H9 (cell line): ENCODE measurements around the gene CPLX1. TPM values are rescaled to one million over a fixed set of nuclear protein-coding genes. Genes with fewer than 3 reads are reported as not detected.
A peak's percentile ranks its signal among the peaks of the same experiment; 100 is the strongest.

ENCODE experiments used
- DNase-seq: peaks from one replicate; pipeline ENCODE4 v3.0.0-alpha.2; 2017
- H2AFZ ChIP-seq: one replicate; pipeline ENCODE4 v1.6.1; 2013; ENCODE audit warnings: mild to moderate bottlenecking, low read length, control low read depth, moderate library complexity
- H2AK5ac ChIP-seq: 2 replicates; pipeline ENCODE4 v1.6.1; 2013; ENCODE audit warnings: low read length, control low read depth, mixed read lengths; ENCODE audit not compliant: insufficient read length
- H2BK120ac ChIP-seq: one replicate; pipeline ENCODE4 v1.6.1; 2013; ENCODE audit warnings: low read depth, mild to moderate bottlenecking, low read length, control low read depth, inconsistent platforms; ENCODE audit not compliant: poor library complexity, severe bottlenecking
- H2BK12ac ChIP-seq: 2 replicates; pipeline ENCODE4 v1.6.1; 2013; ENCODE audit warnings: low read length, control low read depth, mixed read lengths, low read depth; ENCODE audit not compliant: insufficient read length
- H2BK15ac ChIP-seq: 2 replicates; pipeline ENCODE4 v1.6.1; 2013; ENCODE audit warnings: low read depth, low read length, control low read depth
- H2BK20ac ChIP-seq: one replicate; pipeline ENCODE4 v1.6.1; 2013; ENCODE audit warnings: low read depth, mild to moderate bottlenecking, low read length, control low read depth, inconsistent platforms; ENCODE audit not compliant: poor library complexity, severe bottlenecking
- H2BK5ac ChIP-seq: 2 replicates; pipeline ENCODE4 v1.6.1; 2013; ENCODE audit warnings: low read length, control low read depth, mixed read lengths; ENCODE audit not compliant: insufficient read length
- H3K14ac ChIP-seq: 2 replicates; pipeline ENCODE4 v1.6.1; 2013; ENCODE audit warnings: low read length, control low read depth; ENCODE audit not compliant: insufficient read depth
- H3K18ac ChIP-seq: 2 replicates; pipeline ENCODE4 v1.6.1; 2013; ENCODE audit warnings: low read depth, mild to moderate bottlenecking, mixed read lengths, low read length, control low read depth; ENCODE audit not compliant: insufficient read length
- H3K23ac ChIP-seq: 2 replicates; pipeline ENCODE4 v1.6.1; 2013; ENCODE audit warnings: low read length, control low read depth, mixed read lengths, low read depth; ENCODE audit not compliant: insufficient read length
- H3K23me2 ChIP-seq: 2 replicates; pipeline ENCODE4 v1.6.1; 2013; ENCODE audit warnings: low read depth, mild to moderate bottlenecking, mixed read lengths, low read length, control low read depth; ENCODE audit not compliant: insufficient read length, poor library complexity, severe bottlenecking
- H3K27ac ChIP-seq: 2 replicates; pipeline ENCODE4 v1.5.1; 2013; ENCODE audit warnings: low read length, control low read depth, mixed read lengths, low read depth; ENCODE audit not compliant: insufficient read length
- H3K27me3 ChIP-seq: 2 replicates; pipeline ENCODE4 v1.6.1; 2013; ENCODE audit warnings: low read length, control low read depth, inconsistent platforms; ENCODE audit not compliant: insufficient read depth
- H3K4ac ChIP-seq: 2 replicates; pipeline ENCODE4 v1.6.1; 2013; ENCODE audit warnings: low read depth, mild to moderate bottlenecking, control low read depth, inconsistent platforms, low read length, moderate library complexity
- H3K4me1 ChIP-seq: 2 replicates; pipeline ENCODE4 v1.6.1; 2013; ENCODE audit warnings: low read length, control low read depth, inconsistent platforms; ENCODE audit not compliant: insufficient read depth
- H3K4me2 ChIP-seq: 2 replicates; pipeline ENCODE4 v1.6.1; 2013; ENCODE audit warnings: low read length, control low read depth, mixed read lengths; ENCODE audit not compliant: insufficient read length, insufficient read depth
- H3K56ac ChIP-seq: 2 replicates; pipeline ENCODE4 v1.6.1; 2013; ENCODE audit warnings: low read depth, mild to moderate bottlenecking, mixed read lengths, low read length, control low read depth; ENCODE audit not compliant: insufficient read length
- H3K79me1 ChIP-seq: 2 replicates; pipeline ENCODE4 v1.6.1; 2013; ENCODE audit warnings: low read depth, mild to moderate bottlenecking, moderate library complexity, low read length, control low read depth, inconsistent platforms; ENCODE audit not compliant: insufficient read depth, poor library complexity, severe bottlenecking
- H3K79me2 ChIP-seq: 2 replicates; pipeline ENCODE4 v1.6.1; 2013; ENCODE audit warnings: low read length, control low read depth, inconsistent platforms; ENCODE audit not compliant: insufficient read depth
- H3K9ac ChIP-seq: 2 replicates; pipeline ENCODE4 v1.6.1; 2013; ENCODE audit warnings: low read length, control low read depth, mixed read lengths; ENCODE audit not compliant: insufficient read length; ENCODE audit errors: extremely low read depth
- H3K9me3 ChIP-seq: one replicate; pipeline ENCODE4 v1.6.1; 2013; ENCODE audit warnings: low read depth, low read length, inconsistent platforms; ENCODE audit not compliant: control insufficient read depth
- H3T11ph ChIP-seq: one replicate; pipeline ENCODE4 v1.6.1; 2013; ENCODE audit warnings: mild to moderate bottlenecking, low read length, control low read depth, inconsistent platforms
- H4K20me1 ChIP-seq: one replicate; pipeline ENCODE4 v1.6.1; 2013; ENCODE audit not compliant: control insufficient read depth, insufficient read length, insufficient read depth
- H4K5ac ChIP-seq: 2 replicates; pipeline ENCODE4 v1.6.1; 2013; ENCODE audit warnings: low read depth, mild to moderate bottlenecking, mixed read lengths, low read length, control low read depth; ENCODE audit not compliant: insufficient read length
- H4K8ac ChIP-seq: replicated peaks from 2 replicates; pipeline ENCODE4 v1.6.1; 2013; ENCODE audit warnings: low read length, control low read depth, mixed read lengths, low read depth; ENCODE audit not compliant: insufficient read length
- H4K91ac ChIP-seq: 2 replicates; pipeline ENCODE4 v1.6.1; 2013; ENCODE audit warnings: low read depth, mild to moderate bottlenecking, moderate library complexity, mixed read lengths, low read length, control low read depth; ENCODE audit not compliant: insufficient read length
- H3K27ac Mint-ChIP-seq, 3 experiments: 2 replicates in 2 of 3; 3 replicates in 1 of 3; pipeline ENCODE4 v1.8.0; 2020 to 2021; ENCODE audit warnings: mixed read lengths in 3 of 3, mild to moderate bottlenecking in 1 of 3, moderate library complexity in 1 of 3
- H3K27me3 Mint-ChIP-seq: 2 replicates; pipeline ENCODE4 v1.8.0; 2021; ENCODE audit warnings: low read depth, mild to moderate bottlenecking, moderate library complexity, mixed read lengths
- H3K36me3 Mint-ChIP-seq, 3 experiments: 2 replicates in 2 of 3; 3 replicates in 1 of 3; pipeline ENCODE4 v1.8.0; 2020 to 2021; ENCODE audit warnings: low read depth in 3 of 3, mixed read lengths in 3 of 3; ENCODE audit not compliant: insufficient read depth in 1 of 3
- H3K4me1 Mint-ChIP-seq, 2 experiments: 2 replicates each; pipeline ENCODE4 v1.8.0; 2020; ENCODE audit warnings: mixed read lengths in 2 of 2
- H3K4me3 Mint-ChIP-seq, 2 experiments: 2 replicates in 1 of 2; 3 replicates in 1 of 2; pipeline ENCODE4 v1.8.0; 2020 to 2021; ENCODE audit warnings: mild to moderate bottlenecking in 2 of 2, mixed read lengths in 2 of 2, moderate library complexity in 1 of 2
- H3K9me3 Mint-ChIP-seq, 2 experiments: 2 replicates in 1 of 2; 3 replicates in 1 of 2; pipeline ENCODE4 v1.8.0; 2020; ENCODE audit warnings: mild to moderate bottlenecking in 2 of 2, mixed read lengths in 2 of 2, moderate library complexity in 1 of 2
- WGBS: extraction: QIAGEN DNeasy Blood & Tissue Kit; methylation state at CpG from one replicate; pipeline ENCODE4 v1.1.7; 2013; ENCODE audit warnings: missing lambda C conversion rate, low lambda C conversion rate, mixed read lengths; ENCODE audit not compliant: insufficient read length; ENCODE audit errors: extremely low coverage; 5-methylcytosine and 5-hydroxymethylcytosine counted together
- total RNA-seq: library from RNA; stranded (reverse); gene quantifications from 2 replicates; pipeline ENCODE4 v1.2.1, GENCODE V29; 2021
- TF ChIP-seq, protein P1 (sequence below): fragments of 200-600 bp; sonication (generic); conservative IDR thresholded peaks from 3 replicates; pipeline ENCODE4 v1.8.0; 2021; ENCODE audit warnings: antibody characterized with exemption, mild to moderate bottlenecking

The CPLX1 gene
- total RNA-seq, 1 experiment from 2014 or later, result 0.90 TPM

DNA sequence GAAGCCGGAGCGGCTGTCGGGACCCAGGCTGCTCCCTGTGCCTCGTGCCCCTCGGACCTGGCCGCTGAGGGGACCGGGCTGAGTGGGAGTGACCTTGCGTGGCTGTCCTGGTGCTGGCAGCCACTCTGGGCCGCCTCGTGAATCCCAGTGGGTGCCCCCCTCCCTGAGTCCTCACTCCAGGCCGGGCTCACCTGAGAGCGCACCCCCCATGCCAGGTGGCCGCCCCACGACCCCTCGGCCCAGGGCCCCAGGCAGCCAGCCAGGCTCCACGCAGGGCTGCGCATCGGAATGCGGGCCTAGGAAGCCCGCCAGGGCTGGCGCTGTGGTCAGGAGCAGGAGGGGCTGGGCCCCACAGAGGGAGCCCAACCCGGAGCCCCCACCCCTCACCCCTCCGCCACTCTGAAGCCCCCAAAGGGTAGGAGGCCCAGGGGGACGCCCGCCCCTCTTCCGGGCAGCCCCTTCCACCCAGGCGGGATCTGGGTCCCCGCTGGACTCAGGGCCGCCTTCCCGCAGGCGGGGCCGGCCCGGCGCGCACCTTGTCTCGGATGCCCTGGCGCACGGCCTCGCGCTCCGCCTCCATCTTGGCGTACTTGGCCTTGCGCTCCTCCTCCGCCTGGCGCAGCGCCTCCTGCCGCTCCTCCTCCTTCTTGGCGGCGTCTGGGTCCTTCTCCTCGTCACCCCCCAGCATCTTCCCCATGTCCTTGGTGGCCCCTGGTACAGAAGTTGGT is 33.9 kb downstream of the CPLX1 start:
- H3K4ac ChIP-seq, result no peak overlapping the region
- H3K4me1 ChIP-seq, result no peaks in the 10 kb centered on the region; the same call in 1 of the 2 replicates
- TF ChIP-seq, protein P1, sequence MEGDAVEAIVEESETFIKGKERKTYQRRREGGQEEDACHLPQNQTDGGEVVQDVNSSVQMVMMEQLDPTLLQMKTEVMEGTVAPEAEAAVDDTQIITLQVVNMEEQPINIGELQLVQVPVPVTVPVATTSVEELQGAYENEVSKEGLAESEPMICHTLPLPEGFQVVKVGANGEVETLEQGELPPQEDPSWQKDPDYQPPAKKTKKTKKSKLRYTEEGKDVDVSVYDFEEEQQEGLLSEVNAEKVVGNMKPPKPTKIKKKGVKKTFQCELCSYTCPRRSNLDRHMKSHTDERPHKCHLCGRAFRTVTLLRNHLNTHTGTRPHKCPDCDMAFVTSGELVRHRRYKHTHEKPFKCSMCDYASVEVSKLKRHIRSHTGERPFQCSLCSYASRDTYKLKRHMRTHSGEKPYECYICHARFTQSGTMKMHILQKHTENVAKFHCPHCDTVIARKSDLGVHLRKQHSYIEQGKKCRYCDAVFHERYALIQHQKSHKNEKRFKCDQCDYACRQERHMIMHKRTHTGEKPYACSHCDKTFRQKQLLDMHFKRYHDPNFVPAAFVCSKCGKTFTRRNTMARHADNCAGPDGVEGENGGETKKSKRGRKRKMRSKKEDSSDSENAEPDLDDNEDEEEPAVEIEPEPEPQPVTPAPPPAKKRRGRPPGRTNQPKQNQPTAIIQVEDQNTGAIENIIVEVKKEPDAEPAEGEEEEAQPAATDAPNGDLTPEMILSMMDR, result 0 out of 3 replicates have a peak, but pooled peaks have one; percentile 18
- H3K9me3 ChIP-seq, result no peaks in the 10 kb centered on the region
- H3K23ac ChIP-seq, result no peak overlapping the region
- no peak overlapping the region for H3K56ac ChIP-seq
- H3K79me2 ChIP-seq, result no peaks in the 10 kb centered on the region
- no peak overlapping the region for H3K27ac ChIP-seq
- Mint-ChIP-seq H3K4me1 (peaks cover 20 to 26% of the 10 kb centered on the region in 2 experiments), H3K27ac (no peak overlapping the region; a peak in 1 of 7 replicates), H3K4me3 (no peak overlapping the region), H3K36me3 (peaks cover 0 to 1% (median 0%) of the 10 kb centered on the region in 3 experiments; a peak in 1 of 7 replicates), H3K27me3 (peaks cover 71% of the 10 kb centered on the region), H3K9me3 (peaks cover 0 to 2% of the 10 kb centered on the region in 2 experiments; a peak in 1 of 5 replicates)
- no peak overlapping the region for H2BK5ac ChIP-seq
- no peak overlapping the region for H2AFZ ChIP-seq
- WGBS, result no CpG with 5 or more reads among the region's 50 CpGs
- H3K4me2 ChIP-seq, result no peak overlapping the region
- peaks cover 7% of the 10 kb centered on the region; the same call in 1 of the 2 replicates for H3K27me3 ChIP-seq
- no peak overlapping the region for H4K5ac ChIP-seq
- no peaks in the 10 kb centered on the region for H3K79me1 ChIP-seq
- no peak overlapping the region for H3K9ac ChIP-seq
- DNase-seq, result peak; percentile 71
- no peak overlapping the region for H2BK15ac ChIP-seq
- H4K20me1 ChIP-seq, result no peaks in the 10 kb centered on the region
- no peak overlapping the region for H4K91ac ChIP-seq
- no peaks in the 10 kb centered on the region for H3K23me2 ChIP-seq
- no peak overlapping the region for H3K14ac ChIP-seq
- H2AK5ac ChIP-seq, result no peak overlapping the region
- H3T11ph ChIP-seq, result no peak overlapping the region
- no peak overlapping the region for H2BK20ac ChIP-seq
- H4K8ac ChIP-seq, result no peak overlapping the region
- H2BK120ac ChIP-seq, result no peak overlapping the region
- H3K18ac ChIP-seq, result no peak overlapping the region
- no peak overlapping the region for H2BK12ac ChIP-seq
